HEK293 (cell line): ENCODE data around the gene IST1.

Experiments used
- CTCF ChIA-PET: fragments of 350-600 bp; formaldehyde crosslinking; extraction: SDS; loops from one replicate; lab custom pipeline; 2021; ENCODE audit warnings: antibody characterized with exemption; lab: Yijun Ruan, JAX
- POLR2A ChIA-PET: fragments of 300-600 bp; formaldehyde crosslinking; extraction: SDS; loops from one replicate; lab custom pipeline; 2020; ENCODE audit warnings: antibody characterized with exemption, inconsistent platforms; lab: Yijun Ruan, JAX
- H3K27ac ChIP-seq: fragments of 200-500 bp; sonication (Bioruptor generic); 2 replicates; pipeline ENCODE4 v1.5.1; 2014; ENCODE audit warnings: low read depth, low read length, control low read depth, inconsistent platforms; ENCODE audit errors: extremely low read depth
- H3K36me3 ChIP-seq, 2 experiments: fragments of 200-500 bp in 1 of 2; sonication (Bioruptor generic) in 1 of 2; 1 replicate in 1 of 2; 2 replicates in 1 of 2; pipeline ENCODE4 v1.5.1; 2014 to 2017; ENCODE audit warnings: inconsistent platforms in 2 of 2, low read length in 2 of 2; ENCODE audit not compliant: control insufficient read depth in 2 of 2, insufficient read depth in 1 of 2
- H3K4me1 ChIP-seq: fragments of 200-500 bp; sonication (Bioruptor generic); 2 replicates; pipeline ENCODE4 v1.5.1; 2014; ENCODE audit warnings: mild to moderate bottlenecking, low read length, inconsistent platforms; ENCODE audit not compliant: control insufficient read depth, insufficient read depth
- H3K4me3 ChIP-seq: 2 replicates; pipeline ENCODE4 v1.5.1; 2011; ENCODE audit warnings: low read depth, mild to moderate bottlenecking, control low read depth, low read length, moderate library complexity
- H3K9me3 ChIP-seq: fragments of 200-500 bp; sonication (Bioruptor generic); 2 replicates; pipeline ENCODE4 v1.5.1; 2014; ENCODE audit warnings: low read depth, low read length, inconsistent platforms; ENCODE audit not compliant: control insufficient read depth, insufficient read depth
- GLI2 ChIP-seq: fragments of 450-650 bp; formaldehyde crosslinking; IDR thresholded peaks from 2 replicates; pipeline ENCODE4; 2017; ENCODE audit warnings: missing biosample characterization, missing genetic modification characterization, low read depth, borderline replicate concordance
- GLI4 ChIP-seq: fragments of 450-650 bp; formaldehyde crosslinking; IDR thresholded peaks from 2 replicates; pipeline ENCODE4 v1.5.1; 2016; ENCODE audit warnings: missing biosample characterization, missing genetic modification characterization
- GLIS1 ChIP-seq: fragments of 450-650 bp; formaldehyde crosslinking; IDR thresholded peaks from 2 replicates; pipeline ENCODE4 v1.5.1; 2016; ENCODE audit warnings: missing biosample characterization, missing genetic modification characterization
- MEIS1 ChIP-seq: sonication (generic); formaldehyde crosslinking; IDR thresholded peaks from 2 replicates; pipeline ENCODE4 v1.8.1; 2022; ENCODE audit warnings: missing genetic modification reagents, mild to moderate bottlenecking, borderline replicate concordance
- OSR2 ChIP-seq: fragments of 450-650 bp; formaldehyde crosslinking; IDR thresholded peaks from 2 replicates; pipeline ENCODE4 v1.5.1; 2016; ENCODE audit warnings: missing biosample characterization, missing genetic modification characterization
- PRDM1 ChIP-seq: fragments of 450-650 bp; formaldehyde crosslinking; IDR thresholded peaks from 2 replicates; pipeline ENCODE4; 2016; ENCODE audit warnings: missing biosample characterization, missing genetic modification characterization
- PRDM6 ChIP-seq: fragments of 450-650 bp; formaldehyde crosslinking; IDR thresholded peaks from 2 replicates; pipeline ENCODE4 v1.5.1; 2017; ENCODE audit warnings: missing biosample characterization, missing genetic modification characterization
- SETDB1 ChIP-seq: IDR thresholded peaks from one replicate; pipeline ENCODE4 v1.6.1; 2017; ENCODE audit warnings: mild to moderate bottlenecking, low read length, moderate library complexity, mixed read lengths; ENCODE audit not compliant: insufficient read length
- TSHZ1 ChIP-seq: fragments of 450-650 bp; formaldehyde crosslinking; IDR thresholded peaks from 2 replicates; pipeline ENCODE4 v1.5.1; 2016; ENCODE audit warnings: missing biosample characterization, missing genetic modification characterization, borderline replicate concordance
- ZFP69B ChIP-seq: fragments of 450-650 bp; formaldehyde crosslinking; IDR thresholded peaks from 2 replicates; pipeline ENCODE4 v1.5.1; 2016; ENCODE audit warnings: missing biosample characterization, missing genetic modification characterization
- ZIC2 ChIP-seq: fragments of 450-650 bp; formaldehyde crosslinking; IDR thresholded peaks from 2 replicates; pipeline ENCODE4 v1.5.1; 2016; ENCODE audit warnings: missing biosample characterization, missing genetic modification characterization
- ZNF114 ChIP-seq: fragments of 450-650 bp; formaldehyde crosslinking; IDR thresholded peaks from 2 replicates; pipeline ENCODE4 v1.5.0; 2017; ENCODE audit warnings: missing biosample characterization, missing genetic modification characterization
- ZNF132 ChIP-seq: fragments of 450-650 bp; formaldehyde crosslinking; IDR thresholded peaks from 2 replicates; pipeline ENCODE4 v1.5.1; 2017; ENCODE audit warnings: missing biosample characterization, missing genetic modification characterization, borderline replicate concordance
- ZNF202 ChIP-seq: fragments of 450-650 bp; formaldehyde crosslinking; IDR thresholded peaks from 2 replicates; pipeline ENCODE4 v1.5.1; 2016; ENCODE audit warnings: missing biosample characterization, missing genetic modification characterization, borderline replicate concordance
- ZNF37A ChIP-seq: fragments of 450-650 bp; IDR thresholded peaks from 2 replicates; pipeline ENCODE4 v1.5.1; 2018; ENCODE audit warnings: missing biosample characterization, missing genetic modification characterization
- ZNF48 ChIP-seq: fragments of 450-650 bp; formaldehyde crosslinking; IDR thresholded peaks from 2 replicates; pipeline ENCODE4 v1.5.1; 2016; ENCODE audit warnings: missing biosample characterization, missing genetic modification characterization
- ZNF555 ChIP-seq: fragments of 450-650 bp; formaldehyde crosslinking; conservative IDR thresholded peaks from 2 replicates; pipeline ENCODE4 v1.5.1; 2017; ENCODE audit warnings: missing biosample characterization, mild to moderate bottlenecking, missing genetic modification characterization, inconsistent platforms
- ZNF664 ChIP-seq: fragments of 450-650 bp; formaldehyde crosslinking; IDR thresholded peaks from 2 replicates; pipeline ENCODE4 v1.5.1; 2016; ENCODE audit warnings: missing biosample characterization, missing genetic modification characterization
- ZNF692 ChIP-seq: fragments of 450-650 bp; formaldehyde crosslinking; IDR thresholded peaks from 2 replicates; pipeline ENCODE4 v1.5.1; 2016; ENCODE audit warnings: missing biosample characterization, missing genetic modification characterization
- ZNF704 ChIP-seq: fragments of 450-650 bp; formaldehyde crosslinking; IDR thresholded peaks from 2 replicates; pipeline ENCODE4 v1.5.1; 2016; ENCODE audit warnings: missing biosample characterization, missing genetic modification characterization
- ZNF747 ChIP-seq: fragments of 450-650 bp; formaldehyde crosslinking; IDR thresholded peaks from 2 replicates; pipeline ENCODE4 v1.5.1; 2016; ENCODE audit warnings: missing biosample characterization, missing genetic modification characterization
- ZNF776 ChIP-seq: fragments of 450-650 bp; formaldehyde crosslinking; IDR thresholded peaks from 2 replicates; pipeline ENCODE4 v1.5.0; 2017; ENCODE audit warnings: missing biosample characterization, missing genetic modification characterization, borderline replicate concordance
- TF ChIP-seq, protein P1 (sequence below): fragments of 450-650 bp; formaldehyde crosslinking; IDR thresholded peaks from 2 replicates; pipeline ENCODE4 v1.5.1; 2016; ENCODE audit warnings: missing biosample characterization, missing genetic modification characterization

IST1 gene

GRCh38 chr16:71933017-71933416, 37.7 kb downstream of the IST1 start (continued):
- TF ChIP-seq TSHZ1 (tag by site-specific recombination): no peak
- TF ChIP-seq ZNF114 (tag by site-specific recombination): no peak
- TF ChIP-seq ZNF37A: no peak
- TF ChIP-seq ZNF664: no peak
- no peak for TF ChIP-seq GLIS1 (tag by site-specific recombination)
- no peak for TF ChIP-seq ZNF48

DNA sequence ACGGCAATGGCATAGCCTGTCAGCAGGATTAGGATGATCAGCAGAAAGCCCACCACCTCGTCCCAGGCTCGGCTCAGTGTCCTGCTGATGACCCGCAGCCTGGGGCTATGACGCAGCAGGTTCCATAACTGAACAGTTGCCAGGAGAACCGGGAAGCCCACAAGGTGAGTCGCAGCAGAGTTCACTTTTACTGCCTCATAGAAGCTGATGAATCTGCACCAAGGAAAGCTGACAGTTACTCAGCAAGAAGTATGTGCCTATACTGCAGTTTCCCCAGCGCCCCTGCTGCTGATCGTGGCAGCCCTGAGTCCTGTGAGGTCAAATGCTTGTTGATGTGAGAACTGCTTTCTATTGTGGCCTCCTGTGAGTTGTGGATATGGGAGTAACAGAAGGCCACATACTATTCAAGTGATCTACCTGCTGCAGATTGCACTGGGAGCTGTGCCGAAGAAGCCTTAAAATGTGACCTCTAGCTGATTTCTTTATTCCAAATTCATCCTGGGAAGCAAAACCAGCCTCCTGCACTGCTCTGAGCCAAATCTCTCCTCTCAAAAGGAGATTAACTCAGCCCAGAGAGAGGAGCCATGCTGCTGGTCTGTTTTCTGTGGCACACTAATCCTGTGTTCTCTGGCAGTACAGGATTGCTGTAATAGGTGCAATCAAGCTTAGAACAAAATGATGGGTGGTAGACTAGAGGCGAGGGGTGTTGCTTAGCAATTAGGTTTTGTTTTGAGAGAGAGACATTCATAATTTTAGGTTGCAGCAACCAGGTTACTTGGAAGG, 38.8 kb downstream of the IST1 start:
- H3K4me3 ChIP-seq: no peak overlapping the region
- peaks cover 11% of the 10 kb centered on the region; the same call in 1 of the 2 replicates for H3K4me1 ChIP-seq
- TF ChIP-seq ZNF692 (tag by site-specific recombination) (no peak), ZIC2 (tag by site-specific recombination) (0 out of 2 replicates have a peak, but pooled peaks have one; percentile 11)
- no peak overlapping the region for H3K27ac ChIP-seq
- H3K36me3 ChIP-seq: peaks cover 22 to 54% of the 10 kb centered on the region in 2 experiments
- CTCF ChIA-PET: no interaction called here
- no peaks in the 10 kb centered on the region for H3K9me3 ChIP-seq
- POLR2A ChIA-PET: no interaction called here

DNA sequence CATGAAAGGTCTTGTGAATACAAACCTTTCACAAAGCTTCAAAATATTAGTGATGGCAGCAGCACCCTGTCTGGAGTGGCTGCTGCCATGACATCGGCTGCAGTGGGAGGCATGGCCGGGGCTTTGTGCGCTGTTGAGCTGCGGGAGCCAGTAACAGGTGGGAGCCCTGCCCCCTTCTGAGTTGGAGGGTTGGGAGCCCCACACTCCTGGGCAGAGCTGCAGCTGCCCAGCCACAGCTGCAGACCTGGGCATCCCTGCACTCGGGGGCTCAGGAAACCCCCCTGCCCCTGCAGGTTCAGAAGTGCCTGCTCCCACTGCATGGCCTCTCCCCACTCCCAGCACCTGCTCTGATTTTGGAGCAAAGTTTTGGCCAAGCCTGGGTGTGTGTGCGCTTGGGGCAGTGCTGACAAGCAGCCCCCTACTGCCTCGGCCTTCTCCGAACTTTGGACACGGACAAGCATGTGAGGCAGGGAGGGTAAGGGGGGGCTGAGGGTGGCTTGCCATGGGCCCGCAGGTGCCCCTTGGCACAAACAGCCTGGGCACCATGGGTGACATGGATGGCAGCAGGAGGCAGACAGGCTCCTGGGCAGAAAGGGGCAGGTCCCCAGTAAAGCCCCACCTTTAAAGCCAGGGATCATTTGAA, 42.7 kb downstream of the IST1 start:
- ChIA-PET CTCF (interaction anchor here (0.6 kb wide), 1 partner anchor 8 kb away, joined by 3 read pairs; no protein-coding TSS in a partner anchor), POLR2A (interaction anchor here (0.6 kb wide), 2 partner anchors 53 to 1804 kb away, joined by 3 to 4 read pairs; no protein-coding TSS in a partner anchor)
- H3K4me1 ChIP-seq: no peaks in the 10 kb centered on the region
- no peak overlapping the region for H3K27ac ChIP-seq
- H3K9me3 ChIP-seq: no peaks in the 10 kb centered on the region
- H3K36me3 ChIP-seq: peaks cover 0 to 26% of the 10 kb centered on the region in 2 experiments; a peak in 2 of 3 replicates
- H3K4me3 ChIP-seq: no peak overlapping the region
- TF ChIP-seq MEIS1 (CRISPR knock-in tag) (no peak), ZNF132 (no peak), GLI2 (tag by site-specific recombination) (no peak), PRDM1 (tag by site-specific recombination) (no peak), SETDB1 (no peak), ZNF747 (tag by site-specific recombination) (no peak), PRDM6 (tag by site-specific recombination) (no peak), GLI4 (tag by site-specific recombination) (no peak), ZNF555 (no peak), ZFP69B (tag by site-specific recombination) (no peak), ZNF776 (tag by site-specific recombination) (no peak), OSR2 (tag by site-specific recombination) (no peak), ZNF202 (no peak), ZNF48 (no peak), ZNF704 (tag by site-specific recombination) (no peak)
- TF ChIP-seq, protein P1, sequence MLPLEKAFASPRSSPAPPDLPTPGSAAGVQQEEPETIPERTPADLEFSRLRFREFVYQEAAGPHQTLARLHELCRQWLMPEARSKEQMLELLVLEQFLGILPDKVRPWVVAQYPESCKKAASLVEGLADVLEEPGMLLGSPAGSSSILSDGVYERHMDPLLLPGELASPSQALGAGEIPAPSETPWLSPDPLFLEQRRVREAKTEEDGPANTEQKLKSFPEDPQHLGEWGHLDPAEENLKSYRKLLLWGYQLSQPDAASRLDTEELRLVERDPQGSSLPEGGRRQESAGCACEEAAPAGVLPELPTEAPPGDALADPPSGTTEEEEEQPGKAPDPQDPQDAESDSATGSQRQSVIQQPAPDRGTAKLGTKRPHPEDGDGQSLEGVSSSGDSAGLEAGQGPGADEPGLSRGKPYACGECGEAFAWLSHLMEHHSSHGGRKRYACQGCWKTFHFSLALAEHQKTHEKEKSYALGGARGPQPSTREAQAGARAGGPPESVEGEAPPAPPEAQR (tag by site-specific recombination): no peak
